Astrocyte of the cerebellum (primary cell): ENCODE results near the gene HGS.

Experiments used
- DNase-seq: peaks from one replicate; pipeline ENCODE4 v3.0.0-alpha.2; 2011; ENCODE audit warnings: low read depth
- H3K4me3 ChIP-seq: 2 replicates; pipeline ENCODE4 v1.5.1; 2011; ENCODE audit warnings: mild to moderate bottlenecking, low read depth, low read length, moderate library complexity
- CTCF ChIP-seq: IDR thresholded peaks from 2 replicates; pipeline ENCODE4 v1.5.1; 2012; ENCODE audit warnings: low read length, low read depth, moderate library complexity, mild to moderate bottlenecking; ENCODE audit errors: missing control alignments
- in situ Hi-C: cut with HindIII; loops from 2 replicates; pipeline ENCODE4 v1.10.0; 2017; ENCODE audit warnings: low sequenced_read_pairs

HGS gene

GRCh38 chr17:81690066-81690465, 6.3 kb downstream of the HGS start:
- in situ Hi-C loops, result no loop called here
- no peak for DNase-seq
- no peak for TF ChIP-seq CTCF

GRCh38 chr17:81690549-81690948, 6.7 kb downstream of the HGS start:
- DNase-seq, result no peak
- no peak overlapping the region for H3K4me3 ChIP-seq
- no peak for TF ChIP-seq CTCF
- in situ Hi-C loops, result no loop called here

More at GRCh38 chr17:81690066-81690465, 6.3 kb downstream of the HGS start:
- no peak overlapping the region for H3K4me3 ChIP-seq

- DNase-seq, result no peak
- TF ChIP-seq CTCF, result no peak
- H3K4me3 ChIP-seq, result no peak overlapping the region
- in situ Hi-C loops, result no loop called here
These were observed 7.4 kb downstream of the HGS start for GRCh38 chr17:81691196-81691595.

- in situ Hi-C loops, result no loop called here
- TF ChIP-seq CTCF, result no peak
- no peak for DNase-seq
- H3K4me3 ChIP-seq, result no peak overlapping the region
These were observed 7.8 kb downstream of the HGS start for GRCh38 chr17:81691608-81692007.

- DNase-seq, result no peak
- in situ Hi-C loops, result no loop called here
- no peak overlapping the region for H3K4me3 ChIP-seq
- no peak for TF ChIP-seq CTCF
These were observed 9.8 kb downstream of the HGS start for GRCh38 chr17:81693509-81694210.

- in situ Hi-C loops, result no loop called here
- H3K4me3 ChIP-seq, result no peak overlapping the region
- no peak for DNase-seq
- no peak for TF ChIP-seq CTCF
These were observed 11.0 kb downstream of the HGS start for GRCh38 chr17:81694810-81695209.

GRCh38 chr17:81695211-81695610, 11.4 kb downstream of the HGS start:
- no peak overlapping the region for H3K4me3 ChIP-seq
- DNase-seq, result no peak
- in situ Hi-C loops, result no loop called here
- no peak for TF ChIP-seq CTCF
